ENCODE results near the gene PCSK9. TPM values are rescaled to one million over a fixed set of nuclear protein-coding genes. Genes with fewer than 3 reads are reported as not detected.

Gene PCSK9
- polyA plus RNA-seq, 2 of the 4 experiments (the other 2 are of a cell fraction), result 1.7 to 7.3 TPM

- POLR2A ChIA-PET, result no interaction called here
- H3K9me3 ChIP-seq, result no peaks in the 10 kb centered on the region
- no peak for FAIRE-seq
Measured at GRCh38 chr1:55073187-55073916, 34.0 kb downstream of the PCSK9 start.

GRCh38 chr1:55074455-55074854 lies 35.1 kb downstream of the PCSK9 start:
- CTCF ChIA-PET, result no interaction called here
- 86% methylated on average over 2 of the region's 2 CpGs for WGBS (ENCODE audit: missing lambda C conversion rate)

More at GRCh38 chr1:55073187-55073916, 34.0 kb downstream of the PCSK9 start:
- no peaks in the 10 kb centered on the region for H3K4me1 ChIP-seq
- CTCF ChIA-PET, result interaction anchor here (1.0 to 1.3 kb wide), 2 partner anchors 10 to 1511 kb away, joined by 3 to 4 read pairs; no protein-coding TSS in a partner anchor
- H3K4me3 ChIP-seq, result no peak overlapping the region
- H3K4me2 ChIP-seq, result no peak overlapping the region
- TF ChIP-seq POLR2AphosphoS2 (conservative IDR thresholded peaks at IDR 0.05; ENCODE audit: low read length), result no peak
- TF ChIP-seq SMC3 (IDR thresholded peaks at IDR 0.05), result no peak
- no peak for TF ChIP-seq EHF (CRISPR knock-in tag; IDR thresholded peaks at IDR 0.05)
- TF ChIP-seq TFCP2L1 (CRISPR knock-in tag; IDR thresholded peaks at IDR 0.05), result no peak
- TF ChIP-seq FOSL2 (IDR thresholded peaks at IDR 0.05), result no peak
- TF ChIP-seq FOSL2 (CRISPR knock-in tag; IDR thresholded peaks at IDR 0.05), result no peak
- TF ChIP-seq MAZ (IDR thresholded peaks at IDR 0.05; ENCODE audit: borderline replicate concordance, low read depth, low read length), result no peak
- no peak for TF ChIP-seq CHD4 (IDR thresholded peaks at IDR 0.05; ENCODE audit: borderline replicate concordance)
- no peak for TF ChIP-seq EP300 (IDR thresholded peaks at IDR 0.05)
- TF ChIP-seq, protein P1, sequence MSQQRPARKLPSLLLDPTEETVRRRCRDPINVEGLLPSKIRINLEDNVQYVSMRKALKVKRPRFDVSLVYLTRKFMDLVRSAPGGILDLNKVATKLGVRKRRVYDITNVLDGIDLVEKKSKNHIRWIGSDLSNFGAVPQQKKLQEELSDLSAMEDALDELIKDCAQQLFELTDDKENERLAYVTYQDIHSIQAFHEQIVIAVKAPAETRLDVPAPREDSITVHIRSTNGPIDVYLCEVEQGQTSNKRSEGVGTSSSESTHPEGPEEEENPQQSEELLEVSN (IDR thresholded peaks at IDR 0.05; ENCODE audit: borderline replicate concordance, low read depth), result no peak
- no peak for TF ChIP-seq HDAC2 (IDR thresholded peaks at IDR 0.05)
- no peak for TF ChIP-seq JUNB (IDR thresholded peaks at IDR 0.05)
- no peak for TF ChIP-seq ZSCAN20 (CRISPR knock-in tag; IDR thresholded peaks at IDR 0.05)
- no peak for TF ChIP-seq ZNF302 (CRISPR knock-in tag; IDR thresholded peaks at IDR 0.05)
- no peak for TF ChIP-seq CTCF (IDR thresholded peaks at IDR 0.05)
- no peak for TF ChIP-seq MYC (IDR thresholded peaks at IDR 0.05; ENCODE audit: borderline replicate concordance, low read length)
- TF ChIP-seq CEBPB (IDR thresholded peaks at IDR 0.05), result no peak
- TF ChIP-seq FOSB (CRISPR knock-in tag; IDR thresholded peaks at IDR 0.05), result no peak
- no peak for TF ChIP-seq REST (IDR thresholded peaks at IDR 0.05)
- TF ChIP-seq ZFP36 (IDR thresholded peaks at IDR 0.05; ENCODE audit: borderline replicate concordance, partially characterized antibody), result no peak
- no peak overlapping the region for H3K27ac ChIP-seq
- 93% methylated on average over 3 of the region's 3 CpGs for WGBS (ENCODE audit: missing lambda C conversion rate)
- DNase-seq (ENCODE audit: low read depth in 1 of 2, low spot score in 1 of 2), result no peak
- no peak for ATAC-seq

More at GRCh38 chr1:55074455-55074854, 35.1 kb downstream of the PCSK9 start:
- no peak overlapping the region for H3K4me3 ChIP-seq
- no peak for DNase-seq (ENCODE audit: low read depth in 1 of 2, low spot score in 1 of 2)
- TF ChIP-seq EP300 (IDR thresholded peaks at IDR 0.05) (no peak), MAZ (IDR thresholded peaks at IDR 0.05; ENCODE audit: borderline replicate concordance, low read depth, low read length) (no peak), ZC3H11A (IDR thresholded peaks at IDR 0.05) (peak; percentile 18; the same call in 1 of the 2 replicates)
- POLR2A ChIA-PET, result no interaction called here
- no peaks in the 10 kb centered on the region for H3K4me1 ChIP-seq
- H3K27ac ChIP-seq, result no peak overlapping the region
- no peak for FAIRE-seq
- H3K4me2 ChIP-seq, result no peak overlapping the region
- no peak for ATAC-seq
- no peaks in the 10 kb centered on the region for H3K9me3 ChIP-seq

All from A549 (cell line).